OCI-LY1 (cell line): ENCODE measurements around the gene NEUROD4.

Experiments
- H2AFZ ChIP-seq: fragments of 200-600 bp; sonication (generic), shearing (Covaris generic); 2 replicates; pipeline ENCODE4 v1.6.0; 2014; ENCODE audit warnings: antibody characterized with exemption, mild to moderate bottlenecking, low read length
- H3F3A ChIP-seq: fragments of 200-600 bp; sonication (generic), shearing (Covaris generic); 2 replicates; pipeline ENCODE4 v1.6.0; 2014; ENCODE audit warnings: mild to moderate bottlenecking, antibody characterized with exemption, low read length, moderate library complexity; ENCODE audit not compliant: insufficient read depth
- H3K27ac ChIP-seq: fragments of 200-600 bp; sonication (generic); 2 replicates; pipeline ENCODE4 v1.5.1; 2014; ENCODE audit warnings: low read length, mixed run types, mild to moderate bottlenecking, low read depth; ENCODE audit not compliant: poor library complexity, severe bottlenecking
- H3K27me3 ChIP-seq: fragments of 200-600 bp; sonication (generic); 2 replicates; pipeline ENCODE4 v1.6.0; 2014; ENCODE audit warnings: antibody characterized with exemption, mild to moderate bottlenecking, low read length, moderate library complexity; ENCODE audit not compliant: insufficient read depth
- H3K36me3 ChIP-seq: fragments of 200-600 bp; sonication (generic); 2 replicates; pipeline ENCODE4 v1.6.1; 2014; ENCODE audit warnings: mild to moderate bottlenecking, antibody characterized with exemption, low read length, moderate library complexity, mixed read lengths; ENCODE audit not compliant: insufficient read depth
- H3K4me1 ChIP-seq: fragments of 200-600 bp; sonication (generic); 2 replicates; pipeline ENCODE4 v1.5.1; 2014; ENCODE audit warnings: mild to moderate bottlenecking, low read length, moderate library complexity; ENCODE audit not compliant: insufficient read depth, severe bottlenecking
- H3K4me2 ChIP-seq: fragments of 200-600 bp; sonication (generic), shearing (Covaris generic); 2 replicates; pipeline ENCODE4 v1.6.1; 2014; ENCODE audit warnings: low read length
- H3K4me3 ChIP-seq: fragments of 200-600 bp; sonication (generic); 2 replicates; pipeline ENCODE4 v1.5.1; 2014; ENCODE audit warnings: low read length, low read depth, mild to moderate bottlenecking, mixed read lengths; ENCODE audit not compliant: poor library complexity, severe bottlenecking
- H3K79me2 ChIP-seq: fragments of 200-600 bp; shearing (Covaris generic); 2 replicates; pipeline ENCODE4 v1.6.1; 2016; ENCODE audit warnings: mixed run types, low read length, mixed read lengths; ENCODE audit not compliant: insufficient read depth
- H3K9ac ChIP-seq: fragments of 200-600 bp; sonication (generic), shearing (Covaris generic); 2 replicates; pipeline ENCODE4 v1.6.1; 2014; ENCODE audit warnings: mild to moderate bottlenecking, low read length, mixed read lengths
- H3K9me2 ChIP-seq: fragments of 200-600 bp; sonication (generic), shearing (Covaris generic); 2 replicates; pipeline ENCODE4 v1.6.1; 2014; ENCODE audit warnings: low read depth, mild to moderate bottlenecking, low read length, mixed read lengths
- H3K9me3 ChIP-seq: fragments of 200-600 bp; shearing (Covaris generic); 2 replicates; pipeline ENCODE4 v1.6.1; 2014; ENCODE audit warnings: low read length, mixed read lengths
- H4K20me1 ChIP-seq: fragments of 200-600 bp; sonication (generic), shearing (Covaris generic); 2 replicates; pipeline ENCODE4 v1.6.0; 2016; ENCODE audit warnings: mild to moderate bottlenecking, low read length; ENCODE audit not compliant: insufficient read depth
- EZH2 ChIP-seq: fragments of 200-600 bp; sonication (generic), shearing (Covaris generic); IDR thresholded peaks from 2 replicates; pipeline ENCODE4 v1.8.0; 2017; ENCODE audit warnings: borderline replicate concordance, mixed run types, mild to moderate bottlenecking, antibody characterized with exemption, low read length, moderate library complexity, mixed read lengths
- TF ChIP-seq, protein P1 (sequence below): fragments of 200-600 bp; sonication (generic), shearing (Covaris generic); IDR thresholded peaks from 2 replicates; pipeline ENCODE4 v1.5.1; 2017; ENCODE audit warnings: mild to moderate bottlenecking, antibody characterized with exemption, low read length, moderate library complexity, mixed read lengths

NEUROD4 gene

DNA sequence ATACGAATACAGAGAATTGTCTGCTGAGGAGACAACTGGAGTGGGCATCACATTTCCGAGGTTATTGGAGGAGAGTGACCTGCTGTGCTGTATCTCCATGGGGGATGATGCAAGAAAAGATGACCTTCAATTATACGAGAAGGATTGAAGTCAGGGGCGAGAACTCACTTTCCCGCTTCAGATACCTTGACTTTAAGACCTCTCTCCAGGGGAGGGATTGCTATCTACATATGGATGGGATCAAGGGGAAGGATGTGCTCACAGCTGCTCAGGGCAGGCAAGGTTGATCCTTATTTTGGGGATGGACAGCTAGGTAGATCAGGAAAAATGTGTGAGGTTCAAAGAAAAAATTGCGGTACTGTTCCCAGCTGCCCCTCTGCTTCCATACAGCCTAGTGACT, 24.4 kb downstream of the NEUROD4 start:
- no peaks in the 10 kb centered on the region for H3K9me2 ChIP-seq
- H3K27me3 ChIP-seq, result 0 out of 2 replicates have a peak, but pooled peaks cover 4% of the 10 kb centered on the region
- H3K79me2 ChIP-seq, result no peaks in the 10 kb centered on the region
- no peaks in the 10 kb centered on the region for H4K20me1 ChIP-seq
- TF ChIP-seq, protein P1, sequence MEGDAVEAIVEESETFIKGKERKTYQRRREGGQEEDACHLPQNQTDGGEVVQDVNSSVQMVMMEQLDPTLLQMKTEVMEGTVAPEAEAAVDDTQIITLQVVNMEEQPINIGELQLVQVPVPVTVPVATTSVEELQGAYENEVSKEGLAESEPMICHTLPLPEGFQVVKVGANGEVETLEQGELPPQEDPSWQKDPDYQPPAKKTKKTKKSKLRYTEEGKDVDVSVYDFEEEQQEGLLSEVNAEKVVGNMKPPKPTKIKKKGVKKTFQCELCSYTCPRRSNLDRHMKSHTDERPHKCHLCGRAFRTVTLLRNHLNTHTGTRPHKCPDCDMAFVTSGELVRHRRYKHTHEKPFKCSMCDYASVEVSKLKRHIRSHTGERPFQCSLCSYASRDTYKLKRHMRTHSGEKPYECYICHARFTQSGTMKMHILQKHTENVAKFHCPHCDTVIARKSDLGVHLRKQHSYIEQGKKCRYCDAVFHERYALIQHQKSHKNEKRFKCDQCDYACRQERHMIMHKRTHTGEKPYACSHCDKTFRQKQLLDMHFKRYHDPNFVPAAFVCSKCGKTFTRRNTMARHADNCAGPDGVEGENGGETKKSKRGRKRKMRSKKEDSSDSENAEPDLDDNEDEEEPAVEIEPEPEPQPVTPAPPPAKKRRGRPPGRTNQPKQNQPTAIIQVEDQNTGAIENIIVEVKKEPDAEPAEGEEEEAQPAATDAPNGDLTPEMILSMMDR, result no peak
- no peak for TF ChIP-seq EZH2
- no peak overlapping the region for H3K9ac ChIP-seq
- no peaks in the 10 kb centered on the region for H3F3A ChIP-seq
- H3K36me3 ChIP-seq, result no peaks in the 10 kb centered on the region
- H3K9me3 ChIP-seq, result no peaks in the 10 kb centered on the region
- no peak overlapping the region for H3K4me3 ChIP-seq
- no peak overlapping the region for H2AFZ ChIP-seq
- no peak overlapping the region for H3K27ac ChIP-seq
- no peak overlapping the region for H3K4me2 ChIP-seq
- no peaks in the 10 kb centered on the region for H3K4me1 ChIP-seq

GRCh38 chr12:55049676-55050075, 29.9 kb downstream of the NEUROD4 start:
- H3F3A ChIP-seq, result no peaks in the 10 kb centered on the region
- H3K4me3 ChIP-seq, result no peak overlapping the region
- no peaks in the 10 kb centered on the region for H3K9me2 ChIP-seq
- H3K79me2 ChIP-seq, result no peaks in the 10 kb centered on the region
- H3K27ac ChIP-seq, result no peak overlapping the region
- H2AFZ ChIP-seq, result no peak overlapping the region
- no peaks in the 10 kb centered on the region for H3K36me3 ChIP-seq
- no peak overlapping the region for H3K4me2 ChIP-seq
- no peak overlapping the region for H3K9ac ChIP-seq
- no peaks in the 10 kb centered on the region for H3K9me3 ChIP-seq
- no peaks in the 10 kb centered on the region for H4K20me1 ChIP-seq
- TF ChIP-seq EZH2, result no peak
- TF ChIP-seq, protein P1, result no peak
- no peaks in the 10 kb centered on the region for H3K4me1 ChIP-seq
- H3K27me3 ChIP-seq, result peaks cover 4% of the 10 kb centered on the region; the same call in 1 of the 2 replicates

DNA sequence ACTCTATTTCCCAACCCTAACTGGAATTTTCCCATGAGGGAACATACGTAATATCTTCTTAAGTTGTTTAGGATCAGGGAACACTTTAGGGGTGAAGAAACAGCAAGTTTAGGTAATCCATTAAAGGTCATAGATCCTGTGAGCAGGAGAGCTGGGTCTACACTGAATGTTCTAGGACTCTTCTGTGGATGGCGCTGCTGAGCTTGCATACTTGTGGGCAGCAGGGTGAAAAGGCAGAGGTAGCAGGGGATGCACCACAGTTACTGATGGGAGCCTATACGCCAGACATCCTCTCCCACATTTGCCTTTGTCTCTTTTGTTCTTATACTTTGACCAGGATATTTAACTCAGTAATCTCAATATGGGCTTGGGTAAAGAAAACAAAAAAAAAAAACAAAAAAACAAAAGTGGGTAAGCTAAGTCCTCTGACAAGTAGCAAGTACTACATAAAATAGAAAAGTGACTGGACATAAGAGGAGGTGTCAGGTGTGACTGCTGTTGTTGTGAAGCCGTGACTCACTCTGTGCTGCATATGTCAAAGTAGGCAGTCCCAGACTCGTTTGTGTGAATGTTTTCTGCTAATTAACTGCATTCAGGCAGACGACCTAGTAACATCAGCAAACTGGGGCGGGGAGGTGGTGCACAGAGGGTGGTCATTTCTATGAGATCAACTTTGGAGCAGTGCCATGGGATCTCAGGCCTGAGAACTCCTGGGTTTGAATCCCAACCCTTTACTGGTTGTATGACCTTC, 31.6 kb downstream of the NEUROD4 start:
- H3K79me2 ChIP-seq, result no peaks in the 10 kb centered on the region
- no peak overlapping the region for H3K4me3 ChIP-seq
- no peak overlapping the region for H2AFZ ChIP-seq
- H3K27ac ChIP-seq, result no peak overlapping the region
- peaks cover 4% of the 10 kb centered on the region; the same call in 1 of the 2 replicates for H3K27me3 ChIP-seq
- no peak for TF ChIP-seq EZH2
- TF ChIP-seq, protein P1, result no peak
- H3K9ac ChIP-seq, result no peak overlapping the region
- H3F3A ChIP-seq, result no peaks in the 10 kb centered on the region
- no peaks in the 10 kb centered on the region for H3K9me2 ChIP-seq
- H3K4me1 ChIP-seq, result no peaks in the 10 kb centered on the region
- H3K4me2 ChIP-seq, result no peak overlapping the region
- no peaks in the 10 kb centered on the region for H4K20me1 ChIP-seq
- H3K36me3 ChIP-seq, result no peaks in the 10 kb centered on the region
- no peaks in the 10 kb centered on the region for H3K9me3 ChIP-seq
